ENCODE results near the gene CARS1. TPM values are rescaled to one million over a fixed set of nuclear protein-coding genes. Genes with fewer than 3 reads are reported as not detected.

Gene CARS1
- total and polyA plus RNA-seq, 10 of the 15 experiments (the other 5 are each of a cell fraction or from before 2014, with no cell fraction given) = 7.8 to 60.6 (median 45.7) TPM

DNA sequence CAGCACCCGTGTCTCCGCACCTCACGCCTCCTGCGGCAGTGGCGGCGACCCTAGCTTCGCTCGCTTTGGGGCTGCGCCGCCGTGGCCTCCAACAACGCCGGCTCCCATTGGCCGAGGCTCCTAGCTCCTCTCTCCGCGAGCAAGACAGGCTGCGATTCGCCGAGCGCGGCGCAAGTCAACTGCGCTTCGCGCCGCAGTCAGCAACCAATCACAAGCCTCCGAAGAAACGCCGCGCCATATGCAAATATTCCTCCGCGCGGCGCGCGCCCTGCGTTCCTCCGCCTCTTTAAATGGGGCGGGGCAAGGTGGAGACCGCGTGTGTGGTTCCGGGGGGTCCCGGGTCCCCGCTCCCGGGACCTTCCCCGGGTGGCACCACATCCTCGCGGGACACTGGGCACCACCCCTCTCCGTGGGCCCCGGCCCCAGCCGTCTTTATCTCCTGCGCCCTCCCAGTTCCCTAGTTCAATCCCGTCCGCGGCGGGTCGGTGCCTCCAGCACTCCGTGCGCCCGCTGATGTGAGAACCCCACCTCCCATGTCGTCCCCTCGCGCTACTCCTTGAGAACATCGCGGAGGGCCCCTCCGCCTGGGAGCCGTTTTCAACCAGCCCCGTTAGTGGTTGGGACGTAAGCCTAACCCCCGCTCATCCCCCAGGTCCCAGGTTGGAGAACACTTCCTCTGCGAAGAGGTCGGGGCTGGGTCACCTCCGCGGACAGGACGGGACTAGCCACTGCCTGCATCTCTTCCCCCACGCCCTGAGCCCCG, 64.8 kb downstream of the CARS1 start, which contains the start of gene NAP1L4 (continued):
- TF ChIP-seq, protein P1, sequence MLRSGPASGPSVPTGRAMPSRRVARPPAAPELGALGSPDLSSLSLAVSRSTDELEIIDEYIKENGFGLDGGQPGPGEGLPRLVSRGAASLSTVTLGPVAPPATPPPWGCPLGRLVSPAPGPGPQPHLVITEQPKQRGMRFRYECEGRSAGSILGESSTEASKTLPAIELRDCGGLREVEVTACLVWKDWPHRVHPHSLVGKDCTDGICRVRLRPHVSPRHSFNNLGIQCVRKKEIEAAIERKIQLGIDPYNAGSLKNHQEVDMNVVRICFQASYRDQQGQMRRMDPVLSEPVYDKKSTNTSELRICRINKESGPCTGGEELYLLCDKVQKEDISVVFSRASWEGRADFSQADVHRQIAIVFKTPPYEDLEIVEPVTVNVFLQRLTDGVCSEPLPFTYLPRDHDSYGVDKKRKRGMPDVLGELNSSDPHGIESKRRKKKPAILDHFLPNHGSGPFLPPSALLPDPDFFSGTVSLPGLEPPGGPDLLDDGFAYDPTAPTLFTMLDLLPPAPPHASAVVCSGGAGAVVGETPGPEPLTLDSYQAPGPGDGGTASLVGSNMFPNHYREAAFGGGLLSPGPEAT (IDR thresholded peaks at IDR 0.05; ENCODE audit: low read depth) = peak; percentile 50; the same call in 1 of the 2 replicates
- TF ChIP-seq EED (IDR thresholded peaks at IDR 0.05; ENCODE audit: low read depth) = no peak; the same call in 1 of the 2 replicates
- no peak for TF ChIP-seq ZNF274 (IDR thresholded peaks at IDR 0.05; ENCODE audit: insufficient read depth, insufficient read length)
- TF ChIP-seq, protein P2, sequence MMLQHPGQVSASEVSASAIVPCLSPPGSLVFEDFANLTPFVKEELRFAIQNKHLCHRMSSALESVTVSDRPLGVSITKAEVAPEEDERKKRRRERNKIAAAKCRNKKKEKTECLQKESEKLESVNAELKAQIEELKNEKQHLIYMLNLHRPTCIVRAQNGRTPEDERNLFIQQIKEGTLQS (IDR thresholded peaks at IDR 0.05; ENCODE audit: borderline replicate concordance, extremely low read depth, low read depth, low read length) = no peak
- TF ChIP-seq, protein P3, sequence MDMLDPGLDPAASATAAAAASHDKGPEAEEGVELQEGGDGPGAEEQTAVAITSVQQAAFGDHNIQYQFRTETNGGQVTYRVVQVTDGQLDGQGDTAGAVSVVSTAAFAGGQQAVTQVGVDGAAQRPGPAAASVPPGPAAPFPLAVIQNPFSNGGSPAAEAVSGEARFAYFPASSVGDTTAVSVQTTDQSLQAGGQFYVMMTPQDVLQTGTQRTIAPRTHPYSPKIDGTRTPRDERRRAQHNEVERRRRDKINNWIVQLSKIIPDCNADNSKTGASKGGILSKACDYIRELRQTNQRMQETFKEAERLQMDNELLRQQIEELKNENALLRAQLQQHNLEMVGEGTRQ (IDR thresholded peaks at IDR 0.05; ENCODE audit: borderline replicate concordance, low read depth, low read length) = no peak; the same call in 1 of the 2 replicates
- TF ChIP-seq, protein P4, sequence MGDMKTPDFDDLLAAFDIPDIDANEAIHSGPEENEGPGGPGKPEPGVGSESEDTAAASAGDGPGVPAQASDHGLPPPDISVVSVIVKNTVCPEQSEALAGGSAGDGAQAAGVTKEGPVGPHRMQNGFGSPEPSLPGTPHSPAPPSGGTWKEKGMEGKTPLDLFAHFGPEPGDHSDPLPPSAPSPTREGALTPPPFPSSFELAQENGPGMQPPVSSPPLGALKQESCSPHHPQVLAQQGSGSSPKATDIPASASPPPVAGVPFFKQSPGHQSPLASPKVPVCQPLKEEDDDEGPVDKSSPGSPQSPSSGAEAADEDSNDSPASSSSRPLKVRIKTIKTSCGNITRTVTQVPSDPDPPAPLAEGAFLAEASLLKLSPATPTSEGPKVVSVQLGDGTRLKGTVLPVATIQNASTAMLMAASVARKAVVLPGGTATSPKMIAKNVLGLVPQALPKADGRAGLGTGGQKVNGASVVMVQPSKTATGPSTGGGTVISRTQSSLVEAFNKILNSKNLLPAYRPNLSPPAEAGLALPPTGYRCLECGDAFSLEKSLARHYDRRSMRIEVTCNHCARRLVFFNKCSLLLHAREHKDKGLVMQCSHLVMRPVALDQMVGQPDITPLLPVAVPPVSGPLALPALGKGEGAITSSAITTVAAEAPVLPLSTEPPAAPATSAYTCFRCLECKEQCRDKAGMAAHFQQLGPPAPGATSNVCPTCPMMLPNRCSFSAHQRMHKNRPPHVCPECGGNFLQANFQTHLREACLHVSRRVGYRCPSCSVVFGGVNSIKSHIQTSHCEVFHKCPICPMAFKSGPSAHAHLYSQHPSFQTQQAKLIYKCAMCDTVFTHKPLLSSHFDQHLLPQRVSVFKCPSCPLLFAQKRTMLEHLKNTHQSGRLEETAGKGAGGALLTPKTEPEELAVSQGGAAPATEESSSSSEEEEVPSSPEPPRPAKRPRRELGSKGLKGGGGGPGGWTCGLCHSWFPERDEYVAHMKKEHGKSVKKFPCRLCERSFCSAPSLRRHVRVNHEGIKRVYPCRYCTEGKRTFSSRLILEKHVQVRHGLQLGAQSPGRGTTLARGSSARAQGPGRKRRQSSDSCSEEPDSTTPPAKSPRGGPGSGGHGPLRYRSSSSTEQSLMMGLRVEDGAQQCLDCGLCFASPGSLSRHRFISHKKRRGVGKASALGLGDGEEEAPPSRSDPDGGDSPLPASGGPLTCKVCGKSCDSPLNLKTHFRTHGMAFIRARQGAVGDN (IDR thresholded peaks at IDR 0.05) = no peak
- TF ChIP-seq SMC3 (IDR thresholded peaks at IDR 0.05; ENCODE audit: borderline replicate concordance, low read length) = no peak
- no peak for TF ChIP-seq BCL11A (IDR thresholded peaks at IDR 0.05; ENCODE audit: low read depth, low read length)
- TF ChIP-seq MYC (IDR thresholded peaks at IDR 0.05; ENCODE audit: insufficient read depth, insufficient read length, insufficient replicate concordance, low read length, severe bottlenecking) = peak; percentile 26
- TF ChIP-seq CBX3 (IDR thresholded peaks at IDR 0.05; ENCODE audit: borderline replicate concordance, low read depth) = no peak
- TF ChIP-seq IKZF1 (conservative IDR thresholded peaks at IDR 0.05) = peak; percentile 8; the same call in 1 of the 2 replicates
- TF ChIP-seq, protein P5, sequence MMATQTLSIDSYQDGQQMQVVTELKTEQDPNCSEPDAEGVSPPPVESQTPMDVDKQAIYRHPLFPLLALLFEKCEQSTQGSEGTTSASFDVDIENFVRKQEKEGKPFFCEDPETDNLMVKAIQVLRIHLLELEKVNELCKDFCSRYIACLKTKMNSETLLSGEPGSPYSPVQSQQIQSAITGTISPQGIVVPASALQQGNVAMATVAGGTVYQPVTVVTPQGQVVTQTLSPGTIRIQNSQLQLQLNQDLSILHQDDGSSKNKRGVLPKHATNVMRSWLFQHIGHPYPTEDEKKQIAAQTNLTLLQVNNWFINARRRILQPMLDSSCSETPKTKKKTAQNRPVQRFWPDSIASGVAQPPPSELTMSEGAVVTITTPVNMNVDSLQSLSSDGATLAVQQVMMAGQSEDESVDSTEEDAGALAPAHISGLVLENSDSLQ (IDR thresholded peaks at IDR 0.05) = peak; percentile 61
- TF ChIP-seq CHD4 (IDR thresholded peaks at IDR 0.05) = no peak
- no peak for TF ChIP-seq TCF3 (IDR thresholded peaks at IDR 0.05; ENCODE audit: borderline replicate concordance, insufficient read depth, low read depth, low read length)
- TF ChIP-seq, protein P6, sequence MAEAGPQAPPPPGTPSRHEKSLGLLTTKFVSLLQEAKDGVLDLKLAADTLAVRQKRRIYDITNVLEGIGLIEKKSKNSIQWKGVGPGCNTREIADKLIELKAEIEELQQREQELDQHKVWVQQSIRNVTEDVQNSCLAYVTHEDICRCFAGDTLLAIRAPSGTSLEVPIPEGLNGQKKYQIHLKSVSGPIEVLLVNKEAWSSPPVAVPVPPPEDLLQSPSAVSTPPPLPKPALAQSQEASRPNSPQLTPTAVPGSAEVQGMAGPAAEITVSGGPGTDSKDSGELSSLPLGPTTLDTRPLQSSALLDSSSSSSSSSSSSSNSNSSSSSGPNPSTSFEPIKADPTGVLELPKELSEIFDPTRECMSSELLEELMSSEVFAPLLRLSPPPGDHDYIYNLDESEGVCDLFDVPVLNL (IDR thresholded peaks at IDR 0.05; ENCODE audit: low read depth, low read length) = peak; percentile 87
- peak; percentile 63; the same call in 1 of the 2 replicates for TF ChIP-seq SMAD5 (IDR thresholded peaks at IDR 0.05; ENCODE audit: low read depth)
- TF ChIP-seq BACH1 (IDR thresholded peaks at IDR 0.05; ENCODE audit: borderline replicate concordance) = peak; percentile 21; the same call in 1 of the 2 replicates
- peak; percentile 48; the same call in 1 of the 2 replicates for TF ChIP-seq NR2C1 (IDR thresholded peaks at IDR 0.05)

Data from GM12878 (cell line).